Nucleus accumbens (tissue), 56 donors: ENCODE data around the gene POP4.

ENCODE experiments used
- DNase-seq, 56 donors: peaks; one replicate each; lab custom pipeline; 2025; lab: John Stamatoyannopoulos, UW

The POP4 gene

GRCh38 chr19:29576761-29577648 lies 29.1 kb upstream of the POP4 start:
- DNase-seq: peak in 9 of 56 donors; percentile 11 to 64 (median 38)

GRCh38 chr19:29577649-29577963 lies 28.5 kb upstream of the POP4 start:
- DNase-seq: no peak

- DNase-seq: no peak
Measured at GRCh38 chr19:29578349-29578748, 27.7 kb upstream of the POP4 start.

- no peak for DNase-seq
Measured at GRCh38 chr19:29579308-29579910, 26.7 kb upstream of the POP4 start.

GRCh38 chr19:29581398-29581797 lies 24.7 kb upstream of the POP4 start:
- no peak for DNase-seq

- peak in 6 of 56 donors; percentile 13 to 35 (median 26) for DNase-seq
Measured at GRCh38 chr19:29583196-29583999, 22.7 kb upstream of the POP4 start.

GRCh38 chr19:29586401-29586800 lies 19.7 kb upstream of the POP4 start:
- no peak for DNase-seq

- DNase-seq: no peak
Measured at GRCh38 chr19:29587059-29587458, 19.0 kb upstream of the POP4 start.

- no peak for DNase-seq
Measured at GRCh38 chr19:29587518-29587986, 18.5 kb upstream of the POP4 start.

GRCh38 chr19:29588095-29588494 lies 18.0 kb upstream of the POP4 start:
- DNase-seq: no peak

- peak in 1 of 56 donors; percentile 4 for DNase-seq
Measured at GRCh38 chr19:29590278-29590677, 15.8 kb upstream of the POP4 start.

- DNase-seq: no peak
Measured at GRCh38 chr19:29591670-29592069, 14.4 kb upstream of the POP4 start.

GRCh38 chr19:29593869-29594268 lies 12.2 kb upstream of the POP4 start:
- no peak for DNase-seq

- no peak for DNase-seq
Measured at GRCh38 chr19:29596080-29596727, 9.9 kb upstream of the POP4 start.

GRCh38 chr19:29596885-29597525 lies 9.1 kb upstream of the POP4 start:
- DNase-seq: peak in 4 of 56 donors; percentile 2 to 48 (median 10)

GRCh38 chr19:29598036-29598435 lies 8.0 kb upstream of the POP4 start:
- DNase-seq: no peak

GRCh38 chr19:29598496-29598895 lies 7.6 kb upstream of the POP4 start:
- no peak for DNase-seq

GRCh38 chr19:29603308-29603707 lies 2.8 kb upstream of the POP4 start:
- DNase-seq: no peak

- DNase-seq: no peak
Measured at GRCh38 chr19:29606420-29606747, 301 bp downstream of the POP4 start.

GRCh38 chr19:29609636-29610035 lies 3.6 kb downstream of the POP4 start:
- DNase-seq: no peak
